Stimulated activated CD8-positive, alpha-beta memory T cell treated with anti-CD3 and anti-CD28 coated beads, Interleukin-12 subunit alpha, Interleukin-12 subunit beta, amount 100 ng/mL, for 4 hours (primary cell): ENCODE data around the gene KCNQ1.

Experiments
- DNase-seq: peaks from one replicate; pipeline ENCODE4 v3.0.0-alpha.2; 2020; ENCODE audit warnings: low read depth

Gene KCNQ1

GRCh38 chr11:2883979-2884815, 439.4 kb downstream of the KCNQ1 start:
- no peak for DNase-seq

DNA sequence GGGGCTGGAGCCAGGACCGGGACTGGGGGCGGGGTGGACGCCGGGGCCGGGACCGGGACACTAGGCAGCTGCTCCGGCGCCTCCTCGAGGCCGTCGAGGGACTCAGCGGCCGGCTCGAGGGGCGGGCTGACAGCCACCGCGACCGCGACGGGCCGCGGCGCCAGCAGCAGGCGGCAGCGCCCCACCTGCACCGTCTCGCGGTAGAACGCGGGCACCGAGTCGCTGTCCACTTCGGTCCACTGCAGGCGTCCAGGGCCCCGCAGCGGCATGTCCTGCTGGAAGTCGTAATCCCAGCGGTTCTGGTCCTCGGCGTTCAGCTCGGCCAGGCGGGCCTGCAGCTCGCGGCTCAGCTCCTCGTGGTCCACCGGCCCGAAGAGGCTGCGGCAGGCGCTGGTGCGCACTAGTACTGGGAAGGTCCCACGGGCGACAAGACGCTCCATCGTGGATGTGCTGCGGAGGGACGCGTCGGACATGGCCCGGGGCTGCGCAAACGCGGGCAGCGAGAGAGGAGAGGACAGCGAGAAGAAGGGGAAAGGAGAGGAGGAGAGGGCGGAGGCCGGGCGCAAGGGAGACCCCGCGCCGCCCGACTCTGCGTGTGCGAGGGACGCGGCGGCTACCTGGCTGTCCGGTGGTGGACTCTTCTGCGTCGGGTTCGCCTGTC, 440.3 kb downstream of the KCNQ1 start:
- DNase-seq, result no peak

DNA sequence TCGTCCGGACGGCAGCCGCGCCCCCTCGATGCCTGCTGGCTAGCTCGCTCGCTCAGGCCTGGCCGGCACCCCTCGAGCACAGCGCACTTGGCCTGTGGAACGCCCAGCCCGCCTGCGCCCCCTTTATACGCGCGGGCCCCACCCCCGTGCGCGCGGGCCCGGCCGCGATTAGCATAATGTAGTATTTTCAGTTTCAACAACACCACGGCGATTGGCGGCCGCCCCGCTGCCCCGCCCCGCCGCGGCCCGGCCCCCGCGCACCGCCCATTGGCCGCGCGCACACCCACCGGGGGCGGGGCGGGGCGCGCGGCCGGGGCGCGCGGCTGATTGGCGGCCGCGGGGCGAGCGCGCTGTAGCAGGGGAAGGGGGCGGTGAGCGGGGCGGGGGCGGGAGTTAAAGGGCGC, 440.9 kb downstream of the KCNQ1 start, which contains the start of gene CDKN1C:
Gene CDKN1C (minus strand): TSS at position 98 of the 404 bp plus-strand sequence. CDS start 319 bp downstream, outside the sequence.
- DNase-seq, result peak; percentile 73

GRCh38 chr11:2886191-2886894, 441.5 kb downstream of the KCNQ1 start:
- no peak for DNase-seq

DNA sequence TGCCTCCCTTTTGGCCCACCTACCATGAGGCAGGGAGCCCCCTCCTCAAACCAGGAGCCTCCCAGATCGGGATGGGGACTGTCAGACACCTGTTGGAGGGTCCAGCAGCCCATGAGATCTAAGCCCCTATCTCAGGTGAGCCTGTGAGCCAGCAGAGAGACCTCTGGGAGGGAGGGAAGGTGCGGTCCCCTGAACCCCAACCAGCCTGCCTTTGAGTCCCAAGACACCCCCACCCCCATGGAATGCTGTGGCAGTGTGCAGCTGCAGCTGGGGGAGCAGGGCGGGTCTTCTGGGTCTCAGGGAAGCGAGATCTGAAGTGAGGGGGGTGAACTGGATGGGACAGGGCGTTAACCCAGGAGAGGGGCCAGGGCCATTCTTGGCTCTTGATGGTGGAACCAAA, 442.1 kb downstream of the KCNQ1 start:
- no peak for DNase-seq

- no peak for DNase-seq
Observed at GRCh38 chr11:2887515-2888195, 442.8 kb downstream of the KCNQ1 start.

DNA sequence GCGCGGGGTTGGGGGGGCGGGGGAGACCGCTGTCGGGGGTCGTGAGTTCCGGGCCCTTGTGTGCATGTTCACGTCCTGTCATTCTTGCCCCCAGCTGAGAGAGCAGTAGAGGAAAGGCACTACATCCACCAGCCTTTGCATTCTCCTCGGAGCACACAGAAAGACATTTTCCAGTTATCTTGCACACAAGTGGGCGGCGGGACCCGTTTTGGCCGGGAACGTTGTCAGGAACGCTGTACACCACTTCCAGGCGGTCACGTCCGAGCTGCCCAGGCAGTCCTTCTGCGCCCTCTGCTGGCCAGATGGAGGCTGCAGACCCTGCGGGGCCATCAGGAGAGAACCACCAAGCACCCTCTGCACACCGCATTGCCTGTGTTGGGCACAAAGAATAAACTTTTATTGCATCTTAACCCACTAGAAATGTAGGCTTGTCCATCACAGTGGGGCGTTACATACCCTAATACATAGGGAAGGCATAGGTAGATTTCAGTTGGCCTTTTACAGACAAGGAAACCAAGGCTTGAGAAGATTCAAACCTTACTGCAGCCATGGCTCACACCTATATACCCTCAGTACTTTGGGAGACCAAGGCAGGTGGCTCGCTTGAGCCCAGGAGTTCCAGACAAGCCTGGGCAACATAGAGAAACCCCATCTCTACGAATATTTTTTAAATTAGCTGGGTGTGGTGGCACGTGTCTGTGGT, 443.6 kb downstream of the KCNQ1 start:
- DNase-seq, result peak; percentile 70

GRCh38 chr11:2889362-2890273, 444.8 kb downstream of the KCNQ1 start:
- no peak for DNase-seq

DNA sequence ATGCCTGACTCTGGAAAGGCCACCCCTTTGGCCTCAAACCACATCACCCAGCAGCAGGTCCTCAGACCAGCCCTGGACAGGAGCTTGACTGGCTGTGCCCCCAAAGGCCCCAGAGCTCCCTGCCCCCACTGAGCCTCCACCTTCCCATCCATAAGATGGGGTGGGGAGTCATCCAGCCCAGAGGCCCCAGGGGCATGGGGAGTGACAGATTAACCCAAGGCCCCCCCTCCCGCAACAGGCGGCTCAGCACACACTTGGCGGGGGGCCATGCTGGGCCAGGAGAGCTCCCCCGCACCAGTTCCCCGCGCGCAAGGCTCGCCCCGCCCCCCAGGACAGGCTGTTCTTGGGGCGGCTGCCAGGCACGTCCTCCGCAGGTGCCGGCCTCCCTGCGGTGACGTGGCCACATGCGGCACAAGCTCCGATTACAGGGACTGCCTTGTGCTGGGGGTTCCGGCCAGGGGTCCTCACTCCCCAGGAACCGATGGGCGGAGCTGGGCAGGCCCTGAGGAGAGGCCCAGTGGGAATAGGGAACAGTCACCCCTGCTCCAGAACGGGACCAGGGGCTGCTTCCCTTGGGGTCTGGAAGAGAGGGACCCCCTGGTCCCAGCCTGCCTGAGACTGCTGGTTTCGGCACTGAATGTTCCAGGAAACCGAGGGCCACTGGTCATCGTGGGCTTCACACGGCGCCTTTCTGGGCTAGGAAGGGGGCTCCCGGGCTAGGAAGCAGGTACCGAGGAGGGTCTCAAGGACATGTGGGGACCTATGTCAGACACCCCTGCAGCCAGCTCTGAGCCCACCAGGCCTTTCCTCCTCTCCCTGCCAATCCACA, 445.9 kb downstream of the KCNQ1 start:
- DNase-seq, result no peak

DNA sequence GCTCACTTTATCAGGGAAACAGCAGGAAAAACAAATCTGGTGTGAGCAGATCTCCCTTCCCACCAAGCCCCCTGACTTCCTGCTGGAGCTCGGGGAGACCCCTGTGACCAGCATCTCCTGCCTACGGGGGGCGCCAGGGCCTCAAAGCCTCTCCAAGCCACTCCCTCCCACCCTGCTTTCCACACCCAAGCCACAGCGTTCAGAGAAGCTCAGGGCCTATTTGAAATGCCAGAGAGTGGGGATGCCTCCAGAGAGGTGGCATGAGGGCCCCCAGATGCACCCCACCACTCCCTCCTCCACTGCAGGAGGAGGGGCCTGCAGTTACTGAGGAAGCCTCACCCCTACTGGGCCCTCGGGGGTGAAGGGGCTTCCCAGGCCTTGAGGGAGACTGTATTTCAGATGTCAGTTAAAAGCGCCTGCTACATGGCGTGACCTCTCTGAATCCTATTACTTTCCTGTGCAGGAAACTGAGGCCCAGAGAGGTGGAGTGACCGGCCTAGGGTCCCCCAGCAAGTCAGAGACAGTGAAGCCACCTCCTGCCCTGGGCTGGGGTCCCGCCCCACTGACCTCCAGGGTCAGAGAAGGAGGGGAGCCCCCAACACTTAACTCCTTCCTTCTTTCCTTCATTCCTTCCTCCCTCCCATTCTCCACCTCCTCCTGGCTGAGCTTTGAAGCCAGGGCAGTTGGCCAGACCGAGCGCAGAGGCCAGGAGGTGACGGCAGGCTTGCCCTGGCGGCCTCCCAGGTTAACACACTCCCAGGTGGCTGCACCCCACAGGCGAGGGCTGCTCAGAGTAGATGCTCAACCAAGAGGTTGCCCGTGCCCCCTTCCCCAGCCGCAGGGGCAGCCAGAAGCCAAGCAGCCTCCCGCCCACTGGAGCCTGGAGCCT, 446.8 kb downstream of the KCNQ1 start:
- DNase-seq, result no peak

DNA sequence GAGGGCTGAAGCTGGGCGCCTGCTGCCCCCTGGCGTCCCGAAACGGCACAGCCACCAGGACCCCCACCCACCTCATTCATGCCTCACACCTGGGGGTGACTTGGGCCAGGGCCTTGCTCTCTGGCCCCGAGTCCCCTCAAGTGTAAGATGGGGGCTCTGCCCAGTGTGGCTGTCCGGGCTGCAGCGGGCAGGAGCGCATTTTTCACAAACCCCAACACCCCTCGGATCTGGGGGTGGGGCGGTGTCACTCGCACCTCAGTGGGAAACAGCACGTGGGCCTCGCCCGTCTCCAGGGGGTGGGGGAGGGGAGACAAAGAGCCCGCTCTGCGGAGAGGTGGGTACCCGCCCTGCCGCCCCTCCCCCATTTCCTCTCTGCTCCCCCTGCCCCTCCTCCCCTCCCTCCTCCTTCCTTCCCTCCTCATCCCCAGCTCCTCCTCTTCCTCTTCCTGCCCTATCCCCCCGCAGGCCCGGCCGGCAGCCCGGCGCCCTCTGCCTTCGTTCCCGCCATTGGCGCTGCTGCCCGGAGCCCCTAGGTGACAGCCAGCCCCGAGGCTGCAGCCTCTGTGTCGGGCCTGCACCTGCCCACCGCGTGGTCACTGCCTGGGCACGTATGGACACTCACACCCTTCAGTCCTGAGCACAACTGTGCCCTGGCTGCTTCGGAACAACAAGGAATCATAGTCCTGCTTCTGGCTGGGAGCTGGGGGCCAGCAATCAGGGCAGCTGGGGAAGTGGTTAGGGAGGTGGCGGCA, 447.6 kb downstream of the KCNQ1 start:
- DNase-seq, result no peak

DNA sequence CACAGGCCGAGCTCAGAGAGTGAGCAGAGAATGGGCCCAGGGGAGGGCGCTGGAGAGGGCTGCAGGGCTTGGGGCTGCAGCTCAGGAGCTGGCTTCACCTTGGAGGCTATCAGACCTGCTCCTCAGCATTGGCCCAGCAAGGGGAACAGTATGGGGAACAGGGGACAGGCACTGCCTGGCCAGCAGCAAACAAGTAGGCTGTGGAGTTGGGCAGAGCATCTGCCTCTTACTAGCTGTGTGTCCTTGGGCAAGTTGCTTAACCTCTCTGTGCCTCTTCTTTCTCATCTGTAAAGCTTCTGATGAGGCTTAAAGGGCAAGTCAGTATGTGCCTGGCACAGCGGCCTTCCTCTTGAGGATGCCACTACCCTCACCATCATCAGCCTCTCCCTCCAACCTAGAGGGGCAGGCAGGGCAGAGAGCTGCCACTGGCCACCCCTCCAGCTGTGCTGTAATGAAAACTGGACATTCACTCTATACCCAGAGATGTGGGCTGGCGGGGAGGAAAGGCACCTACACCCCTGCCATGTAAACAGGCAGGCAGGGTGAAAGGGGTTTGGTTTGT, 448.2 kb downstream of the KCNQ1 start:
- no peak for DNase-seq

GRCh38 chr11:2893935-2894334, 449.1 kb downstream of the KCNQ1 start:
- no peak for DNase-seq

DNA sequence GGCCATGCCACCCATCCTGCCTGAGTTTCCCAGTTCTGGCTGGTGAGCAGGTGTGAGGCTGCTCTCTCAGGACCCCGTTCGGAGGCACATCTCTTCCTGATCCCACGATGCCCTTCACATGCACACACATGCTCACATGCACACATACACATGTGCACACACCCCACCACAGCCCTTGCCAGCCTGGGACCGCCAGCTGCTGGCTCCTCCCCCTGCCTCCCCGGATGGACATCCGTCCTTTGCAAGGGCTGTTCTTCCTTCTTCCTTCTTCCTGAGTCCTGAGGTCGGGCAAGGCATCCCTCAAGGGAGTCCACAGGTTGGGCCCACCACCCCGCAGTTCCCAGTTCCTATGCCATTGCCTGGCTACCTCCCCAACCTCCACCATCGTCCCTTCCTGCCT, 451.2 kb downstream of the KCNQ1 start:
- no peak for DNase-seq

DNA sequence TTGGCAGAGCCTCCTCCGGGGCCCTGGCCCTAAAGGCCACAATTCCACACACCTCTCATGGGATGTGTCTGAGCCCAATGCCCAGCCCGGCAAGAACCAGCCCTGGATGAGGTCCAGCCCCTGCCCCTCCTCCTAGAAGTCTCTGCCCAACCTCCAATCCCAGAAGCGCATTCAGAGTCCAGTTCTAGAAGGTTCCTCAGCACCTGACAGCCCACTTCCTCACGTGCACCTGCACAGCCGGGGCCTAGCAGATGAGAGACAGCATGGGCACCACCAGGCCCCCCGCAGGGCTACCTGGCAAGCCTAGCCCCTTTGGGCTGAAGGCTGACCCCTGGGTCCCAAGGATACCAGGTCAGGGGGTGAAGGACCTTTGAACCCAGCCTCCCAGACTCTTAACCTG, 452.2 kb downstream of the KCNQ1 start:
- no peak for DNase-seq

GRCh38 chr11:2898366-2899079, 453.7 kb downstream of the KCNQ1 start:
- no peak for DNase-seq
